H54 (cell line): ENCODE measurements around the gene FRMPD4.
"Not testable (repeated sequence)": the region's sequence is repeated elsewhere in the genome, so short reads cannot be mapped to it uniquely, and the experiment has no call there.

Experiments used
- DNase-seq: peaks from one replicate; pipeline ENCODE4 v3.0.0; 2011; ENCODE audit warnings: low spot score, mixed read lengths; ENCODE audit not compliant: insufficient read length
- FAIRE-seq: peaks from 3 replicates; lab custom pipeline; 2011; peaks lifted over from hg19 to GRCh38; lab: Jason Lieb, UNC
- POLR2A ChIP-seq: IDR thresholded peaks from 2 replicates; pipeline ENCODE4 v1.6.1; 2011; ENCODE audit warnings: low read depth, mild to moderate bottlenecking, low read length

Gene FRMPD4

GRCh38 chrX:12162420-12162819, 24.1 kb downstream of the FRMPD4 start:
- FAIRE-seq (no peak), DNase-seq (no peak)
- no peak for TF ChIP-seq POLR2A

- not testable (repeated sequence) for FAIRE-seq, DNase-seq
Observed at GRCh38 chrX:12164180-12164579, 25.9 kb downstream of the FRMPD4 start.

- no peak for TF ChIP-seq POLR2A
- FAIRE-seq (no peak), DNase-seq (no peak)
Observed at GRCh38 chrX:12170755-12171154, 32.5 kb downstream of the FRMPD4 start.

GRCh38 chrX:12174358-12174757, 36.1 kb downstream of the FRMPD4 start:
- TF ChIP-seq POLR2A, result no peak
- DNase-seq, result no peak
- no peak for FAIRE-seq

- FAIRE-seq (no peak), DNase-seq (no peak)
- no peak for TF ChIP-seq POLR2A
Observed at GRCh38 chrX:12197030-12197429, 58.8 kb downstream of the FRMPD4 start.

- no peak for DNase-seq
Observed at GRCh38 chrX:12206413-12206812, 68.1 kb downstream of the FRMPD4 start.

GRCh38 chrX:12210196-12210815, 72.0 kb downstream of the FRMPD4 start:
- no peak for FAIRE-seq
- DNase-seq, result no peak
- TF ChIP-seq POLR2A, result no peak

More at GRCh38 chrX:12206413-12206812, 68.1 kb downstream of the FRMPD4 start:
- TF ChIP-seq POLR2A, result no peak
- FAIRE-seq, result no peak

GRCh38 chrX:12210971-12211370, 72.7 kb downstream of the FRMPD4 start:
- no peak for TF ChIP-seq POLR2A
- FAIRE-seq (no peak), DNase-seq (no peak)

GRCh38 chrX:12223650-12224049, 85.4 kb downstream of the FRMPD4 start:
- FAIRE-seq, result no peak
- TF ChIP-seq POLR2A, result no peak
- no peak for DNase-seq

GRCh38 chrX:12225107-12225506, 86.8 kb downstream of the FRMPD4 start:
- FAIRE-seq (no peak), DNase-seq (no peak)

GRCh38 chrX:12227412-12228041, 89.3 kb downstream of the FRMPD4 start:
- FAIRE-seq (no peak), DNase-seq (no peak)
- TF ChIP-seq POLR2A, result no peak

More at GRCh38 chrX:12225107-12225506, 86.8 kb downstream of the FRMPD4 start:
- TF ChIP-seq POLR2A, result no peak

GRCh38 chrX:12228862-12229261, 90.6 kb downstream of the FRMPD4 start:
- TF ChIP-seq POLR2A, result no peak
- no peak for FAIRE-seq
- DNase-seq, result no peak

GRCh38 chrX:12229986-12230385, 91.7 kb downstream of the FRMPD4 start:
- no peak for TF ChIP-seq POLR2A
- FAIRE-seq (no peak), DNase-seq (no peak)

- DNase-seq (no peak), FAIRE-seq (no peak)
- no peak for TF ChIP-seq POLR2A
Observed at GRCh38 chrX:12234534-12235329, 96.5 kb downstream of the FRMPD4 start.
